WERI-Rb-1 (cell line): ENCODE data around the gene KRT16.
"Not testable (repeated sequence)": the region's sequence is repeated elsewhere in the genome, so short reads cannot be mapped to it uniquely, and the experiment has no call there.

Source experiments
- DNase-seq: peaks from one replicate; pipeline ENCODE4 v3.0.0-alpha.2; 2020
- H3K27ac ChIP-seq: fragments of 250-450 bp; sonication (Bioruptor Pico); 2 replicates; pipeline ENCODE4 v1.5.1; 2020; ENCODE audit warnings: mild to moderate bottlenecking, moderate library complexity
- H3K27me3 ChIP-seq: fragments of 250-450 bp; sonication (Bioruptor Pico); 2 replicates; pipeline ENCODE4 v1.5.1; 2021; ENCODE audit warnings: mild to moderate bottlenecking, low read depth, moderate library complexity; ENCODE audit not compliant: insufficient read depth, severe bottlenecking
- H3K36me3 ChIP-seq: fragments of 250-450 bp; sonication (Bioruptor Pico); 2 replicates; pipeline ENCODE4 v1.5.1; 2020; ENCODE audit warnings: mild to moderate bottlenecking, moderate library complexity
- H3K4me3 ChIP-seq: 2 replicates; pipeline ENCODE4 v1.5.1; 2011; ENCODE audit warnings: low read depth, mild to moderate bottlenecking, control low read depth, low read length
- H3K9me3 ChIP-seq: fragments of 250-450 bp; sonication (Bioruptor Pico); 2 replicates; pipeline ENCODE4 v1.5.1; 2021; ENCODE audit warnings: mild to moderate bottlenecking, moderate library complexity; ENCODE audit not compliant: severe bottlenecking
- TF ChIP-seq, protein P1 (sequence below): IDR thresholded peaks from 2 replicates; pipeline ENCODE4 v1.5.1; 2011; ENCODE audit warnings: low read depth, mild to moderate bottlenecking, control low read depth, inconsistent platforms, low read length

The KRT16 gene

DNA sequence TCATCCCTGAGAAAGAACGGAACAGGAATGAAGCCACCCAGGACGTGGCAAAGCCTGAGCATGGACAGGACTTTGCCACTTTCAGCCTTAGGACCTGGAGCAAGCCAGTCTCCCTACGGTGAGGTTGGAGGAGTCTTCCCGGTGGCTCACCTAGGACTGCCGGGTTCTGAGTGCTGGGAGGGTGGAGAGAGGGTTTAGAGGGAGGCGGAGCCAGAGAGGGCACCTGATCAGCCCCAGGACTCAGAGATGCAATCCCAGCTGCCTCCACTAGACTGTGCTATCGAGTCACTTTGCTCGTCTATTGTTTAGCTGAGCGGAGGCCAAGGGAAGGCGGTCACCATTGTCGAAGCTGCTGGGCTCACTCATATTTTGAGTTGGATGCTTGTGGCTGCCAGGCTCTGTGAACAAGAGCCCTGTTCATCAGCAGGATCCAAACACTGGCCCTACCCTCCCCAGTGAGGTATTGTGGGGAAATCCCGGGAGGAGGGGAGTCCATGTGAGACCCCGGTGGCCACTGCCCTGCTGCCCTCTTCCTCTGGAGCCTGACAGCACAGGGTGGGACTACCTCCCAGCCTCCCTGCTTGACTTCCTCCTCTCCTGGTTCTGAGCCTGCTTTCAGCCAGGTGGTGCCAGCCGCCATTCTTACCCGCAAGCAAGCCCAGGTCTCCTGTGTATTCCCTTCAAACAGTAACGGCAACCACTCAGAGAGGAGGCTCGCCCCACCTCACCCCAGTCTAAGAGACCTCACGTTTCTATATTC, 32.9 kb downstream of the KRT16 start:
- no peaks in the 10 kb centered on the region for H3K36me3 ChIP-seq
- H3K27me3 ChIP-seq: no peaks in the 10 kb centered on the region
- no peak overlapping the region for H3K4me3 ChIP-seq
- peaks cover 3% of the 10 kb centered on the region for H3K9me3 ChIP-seq
- TF ChIP-seq, protein P1, sequence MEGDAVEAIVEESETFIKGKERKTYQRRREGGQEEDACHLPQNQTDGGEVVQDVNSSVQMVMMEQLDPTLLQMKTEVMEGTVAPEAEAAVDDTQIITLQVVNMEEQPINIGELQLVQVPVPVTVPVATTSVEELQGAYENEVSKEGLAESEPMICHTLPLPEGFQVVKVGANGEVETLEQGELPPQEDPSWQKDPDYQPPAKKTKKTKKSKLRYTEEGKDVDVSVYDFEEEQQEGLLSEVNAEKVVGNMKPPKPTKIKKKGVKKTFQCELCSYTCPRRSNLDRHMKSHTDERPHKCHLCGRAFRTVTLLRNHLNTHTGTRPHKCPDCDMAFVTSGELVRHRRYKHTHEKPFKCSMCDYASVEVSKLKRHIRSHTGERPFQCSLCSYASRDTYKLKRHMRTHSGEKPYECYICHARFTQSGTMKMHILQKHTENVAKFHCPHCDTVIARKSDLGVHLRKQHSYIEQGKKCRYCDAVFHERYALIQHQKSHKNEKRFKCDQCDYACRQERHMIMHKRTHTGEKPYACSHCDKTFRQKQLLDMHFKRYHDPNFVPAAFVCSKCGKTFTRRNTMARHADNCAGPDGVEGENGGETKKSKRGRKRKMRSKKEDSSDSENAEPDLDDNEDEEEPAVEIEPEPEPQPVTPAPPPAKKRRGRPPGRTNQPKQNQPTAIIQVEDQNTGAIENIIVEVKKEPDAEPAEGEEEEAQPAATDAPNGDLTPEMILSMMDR: peak; percentile 100
- peak overlapping the region; percentile 49 for H3K27ac ChIP-seq
- peak; percentile 97 for DNase-seq

DNA sequence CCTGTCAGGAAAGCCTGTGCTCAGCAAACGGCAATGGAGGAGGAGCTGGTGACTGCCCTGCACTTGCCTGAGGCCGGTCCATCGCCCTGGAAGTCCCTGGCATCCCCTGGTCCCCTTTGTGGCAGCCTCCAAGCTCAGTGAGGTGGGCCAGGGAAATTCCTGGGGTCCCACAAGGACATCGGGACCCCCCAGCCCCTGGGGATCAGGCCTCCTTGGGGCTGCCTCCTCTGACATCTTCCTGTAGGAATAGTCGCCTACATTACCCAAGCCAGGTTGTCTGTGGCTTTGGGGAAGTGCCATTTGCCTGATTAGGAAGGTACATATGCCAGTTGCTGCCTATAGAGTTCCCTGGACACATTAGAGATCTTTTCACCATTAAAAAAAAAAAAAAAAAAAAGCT, 33.6 kb downstream of the KRT16 start:
- no peak for DNase-seq
- Histone ChIP-seq H3K27ac (no peak overlapping the region), H3K27me3 (no peaks in the 10 kb centered on the region), H3K9me3 (peaks cover 3% of the 10 kb centered on the region), H3K4me3 (no peak overlapping the region), H3K36me3 (no peaks in the 10 kb centered on the region)
- TF ChIP-seq, protein P1: no peak

DNA sequence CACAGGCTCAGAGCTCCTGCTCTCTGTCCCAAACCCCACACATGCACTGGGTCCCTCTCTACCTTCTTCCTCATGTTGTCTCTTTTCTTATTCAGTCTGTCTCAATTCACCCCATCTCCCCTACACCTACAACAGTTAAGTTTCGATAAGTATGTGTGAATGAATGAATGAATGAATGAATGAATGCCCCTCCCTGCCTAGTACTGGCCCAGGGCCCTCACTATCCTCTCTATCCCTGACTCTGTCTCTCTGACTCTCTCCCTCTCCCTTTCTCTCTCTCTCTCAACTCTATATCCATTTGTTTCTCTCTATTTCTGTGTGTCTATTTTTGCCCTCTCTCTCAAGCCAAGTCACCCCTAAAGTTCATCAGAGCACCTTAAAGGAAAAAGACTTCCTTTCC, 34.0 kb downstream of the KRT16 start:
- no peak for DNase-seq
- H3K9me3 ChIP-seq: peaks cover 3% of the 10 kb centered on the region
- no peak overlapping the region for H3K4me3 ChIP-seq
- H3K36me3 ChIP-seq: no peaks in the 10 kb centered on the region
- TF ChIP-seq, protein P1: no peak
- H3K27me3 ChIP-seq: no peaks in the 10 kb centered on the region
- no peak overlapping the region for H3K27ac ChIP-seq

DNA sequence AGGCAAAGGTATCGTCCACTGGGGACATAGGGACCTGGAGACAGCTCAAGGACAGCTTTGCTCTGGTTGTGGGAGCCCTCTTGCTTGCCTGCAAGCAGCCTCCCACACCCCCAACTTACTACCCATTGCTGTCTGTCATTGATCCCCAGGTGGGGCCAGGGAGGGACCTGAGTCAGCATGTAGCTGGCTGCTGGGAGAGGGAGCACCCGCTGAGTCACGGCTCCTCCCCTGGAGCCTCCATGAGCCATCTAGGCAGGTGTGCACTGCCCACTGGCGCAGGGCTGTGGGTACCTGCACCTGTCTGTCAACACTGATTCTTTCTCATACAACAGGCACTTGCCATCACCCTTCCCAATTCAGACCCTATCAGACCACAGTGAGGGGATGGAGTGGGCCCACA, 35.8 kb downstream of the KRT16 start:
- H3K9me3 ChIP-seq, H3K27me3 ChIP-seq, H3K27ac ChIP-seq, DNase-seq, H3K36me3 ChIP-seq, H3K4me3 ChIP-seq: not testable (repeated sequence)

DNA sequence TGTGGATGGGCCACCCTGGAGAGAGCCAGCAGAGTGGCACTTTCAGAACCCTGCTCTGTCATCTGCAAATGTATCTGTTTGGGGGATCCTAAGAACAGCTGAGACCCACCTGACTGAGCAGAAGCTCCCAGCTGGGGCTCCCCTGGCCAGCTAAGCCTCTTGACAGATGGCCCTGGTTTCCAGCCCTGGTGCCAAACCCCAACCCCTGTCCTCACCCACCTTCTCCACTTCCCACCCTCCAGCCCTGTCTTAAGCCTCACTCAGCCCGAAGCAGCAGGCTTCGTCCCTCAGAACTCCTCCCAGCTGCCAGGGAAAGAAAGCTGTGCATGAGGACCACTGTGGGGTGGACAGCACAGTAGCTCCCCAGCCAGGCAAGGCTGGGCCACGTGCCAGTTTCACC, 37.2 kb downstream of the KRT16 start:
- Histone ChIP-seq H3K9me3 (peaks cover 2% of the 10 kb centered on the region), H3K27ac (peak overlapping the region; percentile 36), H3K27me3 (no peaks in the 10 kb centered on the region), H3K36me3 (no peaks in the 10 kb centered on the region), H3K4me3 (no peak overlapping the region)
- TF ChIP-seq, protein P1: no peak
- peak; percentile 95 for DNase-seq

DNA sequence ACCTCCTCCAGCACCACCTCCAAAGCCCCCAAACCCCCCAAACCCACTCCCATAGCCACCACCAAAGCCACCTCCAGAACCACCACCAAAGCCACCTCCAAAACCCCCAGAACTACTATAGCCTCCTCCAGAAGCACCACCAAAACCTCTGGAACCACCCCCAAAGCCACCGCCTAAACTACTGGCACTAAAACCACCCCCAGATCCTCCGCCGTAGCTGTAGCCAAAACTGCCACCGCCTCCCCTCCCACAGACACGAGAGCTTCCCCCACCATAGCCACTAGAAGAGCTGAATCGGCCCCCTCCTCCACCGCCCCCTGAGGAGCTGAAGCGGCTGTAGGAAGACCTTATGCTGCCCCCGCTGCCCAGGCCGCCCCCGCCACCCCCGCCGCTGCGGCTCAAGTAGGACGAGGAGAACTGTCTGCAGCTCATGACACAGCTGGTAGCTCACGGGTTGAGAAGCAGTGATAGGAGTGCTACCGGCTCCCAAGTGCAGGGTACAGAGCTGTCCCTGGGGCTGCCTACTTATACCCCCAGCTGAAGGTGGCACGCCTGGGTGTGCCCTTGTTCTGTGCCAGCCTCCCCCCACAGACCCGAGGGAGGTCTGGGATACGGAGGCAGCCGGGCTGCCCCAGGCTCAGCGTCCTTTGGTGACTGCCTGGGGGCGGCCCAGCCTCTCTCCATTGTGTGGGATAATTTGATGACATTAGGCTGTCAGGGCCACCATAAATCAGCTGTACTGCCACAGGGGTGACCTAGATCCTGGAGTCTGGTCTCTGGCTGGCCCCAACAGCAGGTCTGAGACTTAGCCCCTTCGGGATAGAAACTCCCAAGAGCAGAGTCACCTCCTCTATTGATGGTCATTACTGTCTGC, 40.8 kb downstream of the KRT16 start, which contains the start of gene KRT9:
Gene KRT9 (minus strand): TSS at position 499 of the 874 bp plus-strand sequence. CDS start 67 bp downstream, at position 432.
- H3K4me3 ChIP-seq: peak within 1 kb of the TSS; percentile 30
- no peaks in the 10 kb centered on the region for H3K27me3 ChIP-seq
- peak; percentile 90 for DNase-seq
- TF ChIP-seq, protein P1: no peak
- no peaks in the 10 kb centered on the region for H3K36me3 ChIP-seq
- no peaks in the 10 kb centered on the region for H3K9me3 ChIP-seq
- H3K27ac ChIP-seq: peak within 1 kb of the TSS; percentile 61
